C4-2B (cell line): Measurements from ENCODE around the gene BCL2L15.

Source experiments
- H3K27ac ChIP-seq: fragments of 450-650 bp; 2 replicates; pipeline ENCODE4 v1.5.1; 2017
- ZFX ChIP-seq: fragments of 450-650 bp; IDR thresholded peaks from 2 replicates; pipeline ENCODE4 v1.6.1; 2017
- TF ChIP-seq, protein P1 (sequence below): fragments of 450-650 bp; conservative IDR thresholded peaks from 2 replicates; pipeline ENCODE4 v1.5.1; 2017; ENCODE audit warnings: mild to moderate bottlenecking

The BCL2L15 gene

GRCh38 chr1:113895961-113896360, 8.6 kb upstream of the BCL2L15 start:
- TF ChIP-seq ZFX = no peak
- TF ChIP-seq, protein P1, sequence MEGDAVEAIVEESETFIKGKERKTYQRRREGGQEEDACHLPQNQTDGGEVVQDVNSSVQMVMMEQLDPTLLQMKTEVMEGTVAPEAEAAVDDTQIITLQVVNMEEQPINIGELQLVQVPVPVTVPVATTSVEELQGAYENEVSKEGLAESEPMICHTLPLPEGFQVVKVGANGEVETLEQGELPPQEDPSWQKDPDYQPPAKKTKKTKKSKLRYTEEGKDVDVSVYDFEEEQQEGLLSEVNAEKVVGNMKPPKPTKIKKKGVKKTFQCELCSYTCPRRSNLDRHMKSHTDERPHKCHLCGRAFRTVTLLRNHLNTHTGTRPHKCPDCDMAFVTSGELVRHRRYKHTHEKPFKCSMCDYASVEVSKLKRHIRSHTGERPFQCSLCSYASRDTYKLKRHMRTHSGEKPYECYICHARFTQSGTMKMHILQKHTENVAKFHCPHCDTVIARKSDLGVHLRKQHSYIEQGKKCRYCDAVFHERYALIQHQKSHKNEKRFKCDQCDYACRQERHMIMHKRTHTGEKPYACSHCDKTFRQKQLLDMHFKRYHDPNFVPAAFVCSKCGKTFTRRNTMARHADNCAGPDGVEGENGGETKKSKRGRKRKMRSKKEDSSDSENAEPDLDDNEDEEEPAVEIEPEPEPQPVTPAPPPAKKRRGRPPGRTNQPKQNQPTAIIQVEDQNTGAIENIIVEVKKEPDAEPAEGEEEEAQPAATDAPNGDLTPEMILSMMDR = no peak
- no peak overlapping the region for H3K27ac ChIP-seq

GRCh38 chr1:113895098-113895497, 7.7 kb upstream of the BCL2L15 start:
- no peak for TF ChIP-seq ZFX
- TF ChIP-seq, protein P1 = no peak
- no peak overlapping the region for H3K27ac ChIP-seq

- no peak overlapping the region for H3K27ac ChIP-seq
- TF ChIP-seq ZFX = no peak
- TF ChIP-seq, protein P1 = no peak
Observed at GRCh38 chr1:113893267-113893666, 5.9 kb upstream of the BCL2L15 start.

- TF ChIP-seq, protein P1 = no peak
- no peak for TF ChIP-seq ZFX
- H3K27ac ChIP-seq = no peak overlapping the region
Observed at GRCh38 chr1:113891631-113892220, 4.3 kb upstream of the BCL2L15 start.

DNA sequence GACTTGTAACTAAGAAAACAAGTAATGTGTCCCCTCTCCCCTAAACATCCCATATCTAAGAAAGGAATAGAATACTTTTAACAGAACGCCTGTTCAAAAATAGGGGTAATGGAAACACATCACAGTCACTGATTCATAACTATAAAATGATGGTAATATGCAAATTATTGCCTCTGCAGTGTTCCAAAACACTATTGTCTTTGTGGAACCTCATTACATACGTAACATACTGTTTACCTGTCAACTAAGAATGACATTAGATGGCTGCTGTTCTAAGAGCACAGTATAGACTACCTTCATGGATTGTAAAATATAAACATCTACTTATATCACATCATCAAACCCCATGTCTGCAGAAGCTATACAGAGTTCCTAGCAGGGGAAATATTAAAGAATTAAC, 3.4 kb upstream of the BCL2L15 start:
- no peak overlapping the region for H3K27ac ChIP-seq
- TF ChIP-seq, protein P1 = no peak
- no peak for TF ChIP-seq ZFX

GRCh38 chr1:113886417-113887401, 672 bp downstream of the BCL2L15 start:
- no peak overlapping the region for H3K27ac ChIP-seq
- TF ChIP-seq ZFX = no peak
- TF ChIP-seq, protein P1 = no peak

DNA sequence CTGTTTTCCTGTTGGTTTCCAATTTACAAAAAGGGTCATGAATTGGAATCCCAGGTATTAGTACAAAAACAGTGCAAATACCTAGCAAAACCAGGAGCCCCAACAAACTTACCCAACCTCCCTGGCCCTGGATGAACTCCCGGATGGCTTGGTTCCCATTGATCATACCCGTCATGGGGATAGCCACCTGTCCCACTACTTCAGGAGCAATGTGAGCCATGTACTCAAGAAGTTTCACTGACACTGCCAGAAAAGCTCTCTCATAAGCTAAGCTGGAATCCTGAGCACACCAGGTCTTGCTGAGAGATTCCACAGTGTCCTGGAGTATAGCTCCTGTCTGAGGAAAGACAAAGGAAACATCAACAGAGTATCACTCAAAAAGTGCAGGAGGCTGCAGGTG, 5.7 kb downstream of the BCL2L15 start:
- H3K27ac ChIP-seq = no peak overlapping the region
- TF ChIP-seq ZFX = no peak
- TF ChIP-seq, protein P1 = no peak
